Lower leg skin (tissue), 3 donors: Measurements from ENCODE around the gene DUSP5.

Experiments used
- POLR2A ChIP-seq, 2 donors: fragments of 450-650 bp; IDR thresholded peaks; one replicate each; pipeline ENCODE4 v1.6.1; 2016 to 2017; ENCODE audit warnings: antibody characterized with exemption in 2 of 2, mild to moderate bottlenecking in 1 of 2, moderate library complexity in 1 of 2
- TF ChIP-seq, protein P1 (sequence below), 3 donors: fragments of 450-650 bp; IDR thresholded peaks; one replicate each; pipeline ENCODE4 v1.5.1; 2016; ENCODE audit warnings: antibody characterized with exemption in 3 of 3, mild to moderate bottlenecking in 3 of 3, moderate library complexity in 2 of 3

DNA sequence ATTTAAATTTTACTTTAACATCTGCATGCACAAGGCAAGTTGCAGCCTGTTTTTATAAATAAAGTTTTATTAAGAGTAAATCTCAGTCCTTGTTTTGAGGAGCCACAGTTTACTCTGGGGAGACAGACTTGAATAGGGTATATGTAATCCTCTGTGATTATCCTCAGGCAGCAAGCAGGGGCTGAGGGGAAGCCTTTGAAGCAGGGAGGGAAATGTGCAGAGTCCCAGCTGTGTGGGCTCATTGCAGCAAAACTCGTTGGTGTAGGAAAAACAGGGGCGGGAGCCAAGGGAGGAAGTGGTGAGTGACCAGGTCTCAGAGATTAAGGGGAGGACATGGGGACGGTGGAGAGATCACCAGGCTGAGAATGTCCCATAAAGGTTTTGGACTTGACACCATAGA, 35.4 kb downstream of the DUSP5 start:
- TF ChIP-seq POLR2A (IDR thresholded peaks at IDR 0.05): no peak
- TF ChIP-seq, protein P1, sequence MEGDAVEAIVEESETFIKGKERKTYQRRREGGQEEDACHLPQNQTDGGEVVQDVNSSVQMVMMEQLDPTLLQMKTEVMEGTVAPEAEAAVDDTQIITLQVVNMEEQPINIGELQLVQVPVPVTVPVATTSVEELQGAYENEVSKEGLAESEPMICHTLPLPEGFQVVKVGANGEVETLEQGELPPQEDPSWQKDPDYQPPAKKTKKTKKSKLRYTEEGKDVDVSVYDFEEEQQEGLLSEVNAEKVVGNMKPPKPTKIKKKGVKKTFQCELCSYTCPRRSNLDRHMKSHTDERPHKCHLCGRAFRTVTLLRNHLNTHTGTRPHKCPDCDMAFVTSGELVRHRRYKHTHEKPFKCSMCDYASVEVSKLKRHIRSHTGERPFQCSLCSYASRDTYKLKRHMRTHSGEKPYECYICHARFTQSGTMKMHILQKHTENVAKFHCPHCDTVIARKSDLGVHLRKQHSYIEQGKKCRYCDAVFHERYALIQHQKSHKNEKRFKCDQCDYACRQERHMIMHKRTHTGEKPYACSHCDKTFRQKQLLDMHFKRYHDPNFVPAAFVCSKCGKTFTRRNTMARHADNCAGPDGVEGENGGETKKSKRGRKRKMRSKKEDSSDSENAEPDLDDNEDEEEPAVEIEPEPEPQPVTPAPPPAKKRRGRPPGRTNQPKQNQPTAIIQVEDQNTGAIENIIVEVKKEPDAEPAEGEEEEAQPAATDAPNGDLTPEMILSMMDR (IDR thresholded peaks at IDR 0.05): no peak
